GM21717 (cell line): ENCODE results near the gene IFNGR1.
"Not testable (repeated sequence)": the region's sequence is repeated elsewhere in the genome, so short reads cannot be mapped to it uniquely, and the experiment has no call there.

ENCODE experiments used
- ATAC-seq: cut with Tn5 transposase; IDR thresholded peaks from one replicate; pipeline ENCODE4 v1.9.1; 2021; ENCODE audit warnings: mild to moderate bottlenecking, moderate library complexity; ENCODE audit not compliant: unreplicated experiment

IFNGR1 gene

GRCh38 chr6:137218917-137219663, at the start of gene IFNGR1:
Gene IFNGR1 (minus strand): TSS chr6:137219385. CDS start chr6:137219327, 58 bp downstream.
- peak; percentile 87 for ATAC-seq

DNA sequence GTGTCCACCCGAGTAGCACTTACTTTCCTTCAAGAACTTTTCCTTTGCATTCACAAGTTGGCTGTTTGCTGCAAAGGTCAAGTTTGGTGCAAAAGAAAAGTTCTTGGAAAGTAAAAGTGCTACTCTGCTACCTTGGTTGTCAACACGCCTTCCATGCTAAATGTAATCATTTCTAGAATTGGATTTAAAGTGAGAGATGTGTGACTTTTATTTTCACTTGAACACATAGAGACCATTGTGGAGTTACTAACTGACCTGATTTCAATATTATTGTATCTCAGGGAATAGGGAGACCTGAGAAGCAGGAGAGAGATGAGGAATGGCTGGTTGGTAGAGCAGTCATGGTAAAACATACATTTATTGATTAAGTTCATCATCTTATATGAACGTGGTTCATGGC, 49.7 kb upstream of the IFNGR1 start:
- no peak for ATAC-seq

- ATAC-seq, result no peak
Observed at GRCh38 chr6:137266309-137266586, 47.1 kb upstream of the IFNGR1 start.

DNA sequence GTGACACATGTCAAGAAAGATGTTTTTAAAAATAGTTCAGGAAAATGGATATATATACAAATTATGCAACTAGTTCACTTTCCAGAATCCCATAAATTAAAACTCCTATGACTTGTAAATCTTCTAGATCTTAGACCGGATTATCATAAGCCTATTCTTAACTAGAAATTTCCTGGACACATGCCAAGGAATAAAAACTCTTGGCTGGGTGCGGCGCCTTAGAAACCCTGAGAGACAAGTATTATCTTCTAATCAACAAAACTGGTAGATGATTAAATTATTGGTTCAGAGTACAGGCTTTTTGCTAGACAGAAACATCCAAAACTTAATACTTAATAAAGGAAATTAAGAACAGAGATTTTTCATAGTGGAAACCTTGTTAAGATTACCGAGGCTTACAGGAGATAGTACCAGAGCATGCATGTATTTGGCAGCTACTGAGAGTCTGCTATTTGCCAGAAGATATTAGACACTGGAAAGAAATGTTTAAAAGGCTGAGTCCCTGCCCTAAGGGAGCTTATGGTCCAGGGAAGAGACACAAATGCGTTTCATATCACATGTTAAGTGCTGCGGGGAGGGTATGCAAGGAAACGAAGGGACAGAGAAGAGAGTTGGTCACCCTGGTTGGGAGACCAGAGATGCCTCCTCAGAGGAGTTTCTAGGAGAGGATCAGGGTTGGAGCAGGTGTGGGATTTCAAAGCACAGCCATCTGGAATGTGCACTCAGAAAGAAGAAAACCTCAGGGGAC, 46.5 kb upstream of the IFNGR1 start:
- no peak for ATAC-seq

DNA sequence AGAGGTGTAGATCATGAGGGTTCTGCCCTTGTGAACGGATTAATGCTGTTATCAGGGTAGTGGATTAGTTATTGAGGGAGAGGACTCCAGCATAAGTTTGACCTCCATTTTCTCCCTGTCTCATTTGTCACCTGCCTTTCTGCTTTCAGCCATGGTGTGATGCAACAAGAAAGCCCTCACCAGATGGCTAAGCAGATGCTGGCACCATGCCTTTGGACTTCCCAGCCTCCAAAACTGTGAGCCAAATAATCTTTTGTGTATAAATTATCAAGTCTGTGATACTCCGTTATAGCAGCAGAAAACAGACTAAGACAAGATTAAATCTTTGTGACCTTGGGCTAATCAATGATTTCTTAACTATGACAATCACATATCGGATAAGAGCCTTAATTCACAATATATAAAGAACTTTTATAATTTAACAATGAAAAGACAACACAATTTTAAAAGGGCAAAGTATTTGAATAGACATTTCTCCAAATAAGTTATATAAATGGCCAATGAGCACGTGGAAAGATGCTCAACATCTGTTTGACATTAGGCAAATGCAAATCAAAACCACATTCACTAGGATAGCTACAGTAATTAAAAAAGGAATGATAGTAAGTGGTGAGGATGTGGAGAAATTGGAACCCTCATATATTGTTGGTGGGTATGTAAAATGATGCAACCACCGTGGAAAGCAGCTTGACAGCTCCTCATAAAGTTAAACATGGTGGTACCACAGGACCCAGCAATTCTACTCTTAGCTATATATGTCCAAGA, 45.3 kb upstream of the IFNGR1 start:
- ATAC-seq, result no peak

DNA sequence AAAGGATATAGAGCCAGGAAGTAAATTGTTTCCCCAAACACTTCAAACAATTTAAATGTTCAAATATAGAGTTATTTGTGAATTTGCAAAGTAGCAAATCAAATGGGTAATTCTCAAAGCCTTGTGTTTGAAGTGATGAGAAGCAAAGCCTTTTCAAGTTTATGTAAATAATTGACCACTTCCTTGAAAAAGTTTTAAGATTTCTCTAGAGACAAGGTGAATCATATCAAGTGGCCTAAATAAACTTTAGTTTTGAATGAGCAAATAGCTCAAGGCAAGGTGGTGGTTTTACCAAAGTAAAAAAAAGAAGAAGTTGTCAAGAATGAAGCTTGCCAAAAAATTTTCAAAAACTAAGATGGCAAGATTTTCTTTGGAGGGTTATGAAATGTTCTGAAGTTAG, 42.6 kb upstream of the IFNGR1 start:
- no peak for ATAC-seq

DNA sequence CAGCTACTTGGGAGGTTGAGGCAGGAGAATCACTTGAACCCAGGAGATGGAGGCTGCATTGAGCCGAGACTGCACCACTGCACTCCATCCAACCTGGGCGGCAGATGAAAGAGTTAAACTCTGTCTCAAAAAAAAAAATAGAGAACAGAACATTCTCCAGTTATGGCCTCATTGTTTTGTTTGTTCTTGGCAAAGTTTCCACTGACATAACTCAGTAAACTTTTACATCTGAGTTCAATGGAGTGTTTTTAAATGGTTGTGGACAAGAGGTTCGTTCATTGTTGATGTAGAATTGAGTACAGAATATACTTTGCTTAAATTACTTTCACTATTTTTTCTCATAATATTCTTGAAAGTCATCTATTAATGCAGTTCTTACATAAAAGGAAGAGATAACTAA, 42.2 kb upstream of the IFNGR1 start:
- no peak for ATAC-seq

DNA sequence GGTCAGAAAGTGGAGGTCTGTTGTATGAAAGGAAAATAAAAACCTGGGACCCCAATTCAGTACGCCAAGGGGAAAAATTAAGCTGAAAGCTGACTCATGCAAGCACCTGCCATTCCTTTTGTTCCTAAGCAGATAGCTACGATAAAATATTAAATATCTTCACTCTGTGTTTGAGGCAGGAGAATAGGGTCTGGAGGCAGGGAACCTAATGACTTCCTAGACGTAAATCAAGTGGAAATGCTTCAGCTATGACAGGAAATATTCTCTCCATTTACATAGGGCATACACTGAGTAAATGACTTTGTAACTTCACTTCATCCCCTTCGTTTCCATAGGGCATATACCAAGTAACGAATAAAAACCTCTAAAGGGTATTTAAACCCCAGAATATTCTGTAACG, 41.0 kb upstream of the IFNGR1 start:
- ATAC-seq, result no peak

GRCh38 chr6:137259349-137259748, 40.2 kb upstream of the IFNGR1 start:
- ATAC-seq, result no peak

- no peak for ATAC-seq
Observed at GRCh38 chr6:137258170-137258569, 39.0 kb upstream of the IFNGR1 start.

- no peak for ATAC-seq
Observed at GRCh38 chr6:137256350-137257103, 37.3 kb upstream of the IFNGR1 start.

GRCh38 chr6:137254966-137255365, 35.8 kb upstream of the IFNGR1 start:
- ATAC-seq, result no peak

- ATAC-seq, result not testable (repeated sequence)
Observed at GRCh38 chr6:137254430-137254829, 35.2 kb upstream of the IFNGR1 start.

DNA sequence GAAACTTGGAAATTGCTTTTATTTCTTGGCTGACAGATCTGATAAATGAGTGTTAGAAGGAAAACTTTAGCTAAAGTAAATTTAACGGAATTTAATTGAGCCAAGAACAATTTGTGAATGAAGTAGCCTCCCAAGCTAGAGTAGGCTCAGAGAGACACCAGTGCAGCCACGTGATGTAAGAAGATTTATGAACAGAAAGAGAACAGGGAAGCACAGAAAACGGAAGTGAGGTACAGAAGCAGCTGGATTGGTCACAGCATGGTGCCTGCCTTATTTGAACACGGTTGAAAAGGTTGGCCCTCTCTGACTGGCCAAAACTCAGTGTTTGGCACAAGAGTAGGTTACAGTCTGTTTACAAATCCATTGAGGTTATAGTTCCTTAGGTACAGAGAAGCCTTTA, 29.5 kb upstream of the IFNGR1 start:
- ATAC-seq, result no peak

DNA sequence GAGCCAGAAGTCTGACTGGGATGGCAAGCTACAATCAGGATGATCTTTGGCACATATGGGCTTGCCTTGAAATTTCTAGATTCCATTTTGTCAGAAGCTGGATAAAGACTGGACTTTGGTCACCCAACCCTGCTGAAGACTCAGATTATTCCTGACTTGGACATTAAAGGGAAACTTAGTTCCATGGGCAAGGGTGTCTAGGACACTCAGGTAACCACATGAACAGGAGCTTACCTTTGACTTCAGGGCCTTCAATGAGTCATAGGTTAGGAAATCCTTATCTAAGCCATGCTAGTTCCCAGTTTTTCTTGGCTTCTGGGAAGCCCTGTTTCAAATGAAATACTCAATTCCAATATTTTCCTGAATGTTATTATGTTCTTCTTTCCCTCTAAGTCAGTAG, 28.5 kb upstream of the IFNGR1 start:
- ATAC-seq, result no peak

- ATAC-seq, result no peak
Observed at GRCh38 chr6:137246791-137247202, 27.6 kb upstream of the IFNGR1 start.

DNA sequence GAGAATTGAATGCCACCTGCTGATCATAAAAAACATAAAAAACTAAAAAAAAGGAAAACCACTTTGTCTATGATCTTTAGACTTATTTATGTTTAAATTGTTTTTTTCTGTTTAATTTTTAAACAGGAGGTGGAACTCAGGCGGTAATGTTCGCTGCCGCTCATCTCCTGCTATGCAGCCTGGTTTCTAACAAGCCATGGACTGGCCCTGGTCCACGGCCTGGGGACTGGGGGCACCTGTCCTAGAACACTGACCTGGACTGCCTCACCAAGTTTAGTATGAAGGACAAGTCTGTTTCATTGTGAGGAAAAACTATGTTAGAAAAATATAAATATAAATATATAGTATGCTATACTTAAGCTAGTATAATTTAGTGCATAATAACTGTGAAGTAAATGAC, 27.0 kb upstream of the IFNGR1 start:
- no peak for ATAC-seq

DNA sequence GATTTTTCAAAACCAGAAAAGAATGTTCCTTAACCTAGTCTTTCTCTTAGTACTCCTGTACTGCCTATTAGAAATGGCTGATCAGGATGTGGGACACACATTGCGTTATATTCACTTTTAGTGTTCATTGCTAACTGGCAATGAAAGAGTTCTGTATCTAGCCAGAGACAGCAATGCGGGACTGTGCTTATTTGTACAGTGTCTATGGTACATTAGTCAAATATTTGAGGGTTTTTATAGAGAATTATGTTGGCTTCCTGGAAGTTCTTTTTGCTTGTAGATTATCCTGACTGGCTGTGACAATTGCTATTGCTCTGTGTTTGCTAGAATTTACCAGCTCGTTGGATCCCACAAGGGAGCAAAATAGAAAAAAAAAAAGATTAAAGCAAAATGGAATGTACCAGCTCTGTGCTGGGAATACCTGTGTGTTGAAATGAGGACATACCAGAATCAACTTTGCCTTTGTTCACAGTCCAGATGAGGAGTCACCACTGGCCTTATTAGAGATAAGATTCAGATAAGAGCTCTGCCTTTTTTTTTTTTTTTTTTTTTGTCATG, 22.4 kb upstream of the IFNGR1 start:
- no peak for ATAC-seq

- no peak for ATAC-seq
Observed at GRCh38 chr6:137240168-137240567, 21.0 kb upstream of the IFNGR1 start.

DNA sequence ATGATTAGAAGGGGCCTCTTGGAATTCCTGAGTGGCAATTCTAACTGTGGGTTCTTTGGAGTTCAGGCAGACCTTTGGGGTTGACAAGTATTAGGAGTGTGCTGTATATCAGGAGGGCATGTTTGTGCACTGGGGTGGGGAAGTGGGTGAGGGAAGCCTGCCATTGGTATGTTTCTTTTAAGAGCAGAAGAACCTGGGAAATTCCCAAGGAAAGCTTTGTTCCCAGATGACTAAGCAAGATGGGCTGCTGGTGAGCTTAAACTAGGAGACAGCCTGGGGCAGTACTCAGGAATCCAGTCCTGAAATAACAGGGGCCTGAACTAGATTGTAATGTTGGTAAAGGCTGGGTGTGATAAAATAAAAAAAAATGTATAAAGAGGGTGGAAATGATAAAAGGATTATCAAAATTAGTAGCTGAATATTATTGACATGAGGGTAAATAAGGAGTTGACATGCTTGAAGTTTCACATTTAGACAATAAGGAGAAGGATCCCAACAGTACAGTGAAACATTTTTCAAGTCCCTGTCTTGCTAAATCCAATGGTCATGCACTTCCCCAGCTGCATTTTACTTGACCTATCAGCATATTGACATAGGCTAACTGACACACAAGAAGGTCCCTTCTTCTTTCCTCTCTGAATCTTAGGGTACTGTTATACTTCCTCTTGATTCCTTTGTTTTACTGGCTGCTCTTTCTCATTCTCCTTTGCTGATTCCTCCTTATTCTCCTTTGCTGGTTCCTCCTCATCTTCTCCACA, 18.4 kb upstream of the IFNGR1 start:
- ATAC-seq, result no peak
